Kidney (tissue), 14 donors: ENCODE results near the gene XPNPEP2. TPM values are rescaled to one million over a fixed set of nuclear protein-coding genes. Genes with fewer than 3 reads are reported as not detected.

Source experiments
- DNase-seq, 5 donors: peaks; one replicate each; pipeline ENCODE4 v3.0.0-alpha.2; 2013 to 2020
- FAIRE-seq: peaks from 2 replicates; lab custom pipeline; 2012; peaks lifted over from hg19 to GRCh38; lab: Jason Lieb, UNC
- H3K27ac ChIP-seq, 2 donors: one replicate each; pipeline ENCODE4 v1.7.0; 2013; ENCODE audit warnings: low read depth in 2 of 2, low read length in 2 of 2, inconsistent platforms in 1 of 2
- H3K27me3 ChIP-seq: one replicate; pipeline ENCODE4 v1.7.1; 2013; ENCODE audit warnings: low read length, inconsistent platforms; ENCODE audit not compliant: control insufficient read depth, insufficient read depth
- H3K36me3 ChIP-seq, 3 donors: one replicate each; pipeline versions ENCODE4 v1.7.0 to v1.7.1; 2013; ENCODE audit warnings: low read length in 3 of 3, control low read depth in 1 of 3, inconsistent platforms in 1 of 3; ENCODE audit not compliant: insufficient read depth in 3 of 3, control insufficient read depth in 2 of 3
- H3K4me1 ChIP-seq, 3 donors: one replicate each; pipeline versions ENCODE4 v1.7.0 to v1.7.1; 2013; ENCODE audit warnings: low read length in 3 of 3, inconsistent platforms in 1 of 3, low read depth in 1 of 3; ENCODE audit not compliant: control insufficient read depth in 2 of 3, insufficient read depth in 2 of 3
- H3K4me3 ChIP-seq, 3 donors: one replicate each; pipeline versions ENCODE4 v1.7.0 to v1.8.1; 2013; ENCODE audit warnings: low read length in 3 of 3, control low read depth in 1 of 3, inconsistent platforms in 1 of 3
- H3K9ac ChIP-seq, 3 donors: one replicate each; pipeline versions ENCODE4 v1.7.0 to v1.7.1; 2013; ENCODE audit warnings: low read length in 3 of 3, control low read depth in 1 of 3, inconsistent platforms in 1 of 3
- H3K9me3 ChIP-seq, 3 donors: one replicate each; pipeline versions ENCODE4 v1.7.0 to v1.7.1; 2013; ENCODE audit warnings: low read length in 3 of 3, control low read depth in 1 of 3, inconsistent platforms in 1 of 3; ENCODE audit not compliant: control insufficient read depth in 2 of 3, insufficient read depth in 1 of 3
- CTCF ChIP-seq: IDR thresholded peaks from 3 replicates; pipeline ENCODE4 v1.5.1; 2012; ENCODE audit warnings: mild to moderate bottlenecking, moderate library complexity, borderline replicate concordance; ENCODE audit not compliant: insufficient read depth; ENCODE audit errors: extremely low read depth
- intact Hi-C: fragments of 100-400 bp; cut with DNase I; formaldehyde crosslinking; loops from one replicate; pipeline ENCODE4 v1.11.1; 2022
- polyA plus RNA-seq: library from polyadenylated mRNA; stranded (reverse); fragments of 350-450 nt; fragmentation: Illumina TruSeq; extraction: RNeasy Lipid Tissue Mini Kit (QIAGEN cat#74804); gene quantifications from one replicate; pipeline ENCODE4 v1.2.3, GENCODE V29; 2014; ENCODE audit warnings: low read depth, low replicate concordance; ENCODE audit not compliant: insufficient read depth
- total RNA-seq: library from RNA; stranded (reverse); fragmentation: NEBNext Ultra II Directional; extraction: Animal tissue kit (Norgen Biotek cat#: 25700); gene quantifications from one replicate; pipeline ENCODE4 v1.2.1, GENCODE V29; 2021
- donor health status: control.
- donor health status: control.
- donor health status: control.
- donor health status: control.
- donor health status: control.
- donor health status: DM: yes; HTN: yes; CAD: no.
- donor health status: Normal renal cell carcinoma (clear cell type).

Gene XPNPEP2
- total and polyA plus RNA-seq, 2 donors from 2014 or later, result 2.0 to 78.6 TPM

GRCh38 chrX:129785160-129785947, 46.6 kb downstream of the XPNPEP2 start:
- no peak overlapping the region for H3K9ac ChIP-seq
- H3K36me3 ChIP-seq, result no peaks in the 10 kb centered on the region
- no peak overlapping the region for H3K27ac ChIP-seq
- H3K4me3 ChIP-seq, result no peak overlapping the region
- intact Hi-C loops, result no loop called here
- no peak for FAIRE-seq
- H3K4me1 ChIP-seq, result no peaks in the 10 kb centered on the region
- no peak for DNase-seq
- no peak for TF ChIP-seq CTCF
- H3K9me3 ChIP-seq, result no peaks in the 10 kb centered on the region
- no peaks in the 10 kb centered on the region for H3K27me3 ChIP-seq

- Histone ChIP-seq H3K27ac (no peak overlapping the region), H3K9me3 (no peaks in the 10 kb centered on the region), H3K36me3 (no peaks in the 10 kb centered on the region), H3K4me3 (no peak overlapping the region), H3K9ac (no peak overlapping the region), H3K4me1 (no peaks in the 10 kb centered on the region), H3K27me3 (no peaks in the 10 kb centered on the region)
- intact Hi-C loops, result no loop called here
- DNase-seq, result no peak
- no peak for FAIRE-seq
- TF ChIP-seq CTCF, result no peak
Measured at GRCh38 chrX:129786210-129786651, 47.5 kb downstream of the XPNPEP2 start.

- intact Hi-C loops, result no loop called here
- no peaks in the 10 kb centered on the region for H3K27me3 ChIP-seq
- TF ChIP-seq CTCF, result no peak
- DNase-seq, result no peak
- no peaks in the 10 kb centered on the region for H3K9me3 ChIP-seq
- H3K9ac ChIP-seq, result no peak overlapping the region
- FAIRE-seq, result no peak
- no peak overlapping the region for H3K27ac ChIP-seq
- H3K4me3 ChIP-seq, result no peak overlapping the region
- no peaks in the 10 kb centered on the region for H3K36me3 ChIP-seq
- H3K4me1 ChIP-seq, result no peaks in the 10 kb centered on the region
Measured at GRCh38 chrX:129787336-129788055, 48.7 kb downstream of the XPNPEP2 start.
